Fibroblast of the aortic adventitia (primary cell): ENCODE measurements around the gene GLT1D1. TPM values are rescaled to one million over a fixed set of nuclear protein-coding genes. Genes with fewer than 3 reads are reported as not detected.

Experiments used
- DNase-seq: peaks from one replicate; pipeline ENCODE4 v3.0.0-alpha.2; 2010; ENCODE audit warnings: low read depth
- H3K4me3 ChIP-seq: 2 replicates; pipeline ENCODE4 v1.5.1; 2011; ENCODE audit warnings: low read depth, mild to moderate bottlenecking, control low read depth, low read length, moderate library complexity
- CTCF ChIP-seq: IDR thresholded peaks from 2 replicates; pipeline ENCODE4 v1.5.1; 2011; ENCODE audit warnings: mild to moderate bottlenecking, low read length, control low read depth, inconsistent platforms; ENCODE audit not compliant: insufficient read depth
- total RNA-seq: library from RNA; depleted of rRNA; stranded (reverse); fragments of >200 nt; gene quantifications from 2 replicates; pipeline ENCODE4 v1.2.3, GENCODE V29; 2012; ENCODE audit warnings: low replicate concordance

Gene GLT1D1
- total RNA-seq, 1 donor, result not detected

- no peak for TF ChIP-seq CTCF
- no peak for DNase-seq
- H3K4me3 ChIP-seq, result no peak overlapping the region
Observed at GRCh38 chr12:128932521-128932920, 79.2 kb downstream of the GLT1D1 start.

- H3K4me3 ChIP-seq, result no peak overlapping the region
- DNase-seq, result no peak
- TF ChIP-seq CTCF, result no peak
Observed at GRCh38 chr12:128933039-128933438, 79.8 kb downstream of the GLT1D1 start.

- no peak for DNase-seq
- no peak overlapping the region for H3K4me3 ChIP-seq
- no peak for TF ChIP-seq CTCF
Observed at GRCh38 chr12:128933926-128934325, 80.6 kb downstream of the GLT1D1 start.

- DNase-seq, result no peak
- H3K4me3 ChIP-seq, result no peak overlapping the region
- no peak for TF ChIP-seq CTCF
Observed at GRCh38 chr12:128938886-128939285, 85.6 kb downstream of the GLT1D1 start.

- DNase-seq, result no peak
- no peak for TF ChIP-seq CTCF
- H3K4me3 ChIP-seq, result no peak overlapping the region
Observed at GRCh38 chr12:128940090-128940888, 87.0 kb downstream of the GLT1D1 start.

- no peak overlapping the region for H3K4me3 ChIP-seq
- TF ChIP-seq CTCF, result no peak
- DNase-seq, result no peak
Observed at GRCh38 chr12:128940974-128941373, 87.7 kb downstream of the GLT1D1 start.
